Measurements from ENCODE around the gene TRIM7. TPM values are rescaled to one million over a fixed set of nuclear protein-coding genes. Genes with fewer than 3 reads are reported as not detected.

TRIM7 gene
- total and polyA plus RNA-seq, 9 of the 15 experiments (the other 6 are each of a cell fraction or from before 2014, with no cell fraction given), result 2.6 to 14.9 (median 8.9) TPM

DNA sequence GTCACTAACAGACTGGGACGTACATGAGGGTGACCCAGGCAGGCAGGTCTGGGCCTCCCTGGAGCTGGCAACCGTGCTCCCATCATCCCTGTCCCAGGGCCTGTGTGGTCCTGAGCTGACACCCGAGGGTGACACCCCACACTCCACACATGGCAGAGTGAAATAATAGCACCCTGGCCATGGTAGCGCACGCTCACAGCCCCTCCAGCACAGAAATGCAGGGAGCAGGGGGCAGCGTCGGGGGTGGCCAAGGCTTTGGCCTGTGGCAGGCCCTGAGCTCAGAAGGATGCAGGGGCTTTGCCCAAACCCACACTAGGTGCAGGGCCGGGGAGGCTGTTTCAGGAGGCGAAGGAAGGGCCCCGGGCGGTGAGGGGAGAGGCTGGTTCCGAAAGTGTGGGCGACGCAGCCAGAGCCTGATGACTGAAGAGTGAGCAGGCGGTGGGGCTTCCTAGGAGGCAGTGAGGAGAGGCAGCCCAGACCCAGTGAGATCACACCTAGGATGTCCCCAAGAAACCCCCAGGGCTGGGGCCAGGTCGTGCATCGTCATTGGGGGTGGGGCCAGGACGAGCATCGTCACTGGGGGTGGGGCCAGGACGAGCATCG lies 44.7 kb downstream of the TRIM7 start (continued):
- TF ChIP-seq, protein P1, sequence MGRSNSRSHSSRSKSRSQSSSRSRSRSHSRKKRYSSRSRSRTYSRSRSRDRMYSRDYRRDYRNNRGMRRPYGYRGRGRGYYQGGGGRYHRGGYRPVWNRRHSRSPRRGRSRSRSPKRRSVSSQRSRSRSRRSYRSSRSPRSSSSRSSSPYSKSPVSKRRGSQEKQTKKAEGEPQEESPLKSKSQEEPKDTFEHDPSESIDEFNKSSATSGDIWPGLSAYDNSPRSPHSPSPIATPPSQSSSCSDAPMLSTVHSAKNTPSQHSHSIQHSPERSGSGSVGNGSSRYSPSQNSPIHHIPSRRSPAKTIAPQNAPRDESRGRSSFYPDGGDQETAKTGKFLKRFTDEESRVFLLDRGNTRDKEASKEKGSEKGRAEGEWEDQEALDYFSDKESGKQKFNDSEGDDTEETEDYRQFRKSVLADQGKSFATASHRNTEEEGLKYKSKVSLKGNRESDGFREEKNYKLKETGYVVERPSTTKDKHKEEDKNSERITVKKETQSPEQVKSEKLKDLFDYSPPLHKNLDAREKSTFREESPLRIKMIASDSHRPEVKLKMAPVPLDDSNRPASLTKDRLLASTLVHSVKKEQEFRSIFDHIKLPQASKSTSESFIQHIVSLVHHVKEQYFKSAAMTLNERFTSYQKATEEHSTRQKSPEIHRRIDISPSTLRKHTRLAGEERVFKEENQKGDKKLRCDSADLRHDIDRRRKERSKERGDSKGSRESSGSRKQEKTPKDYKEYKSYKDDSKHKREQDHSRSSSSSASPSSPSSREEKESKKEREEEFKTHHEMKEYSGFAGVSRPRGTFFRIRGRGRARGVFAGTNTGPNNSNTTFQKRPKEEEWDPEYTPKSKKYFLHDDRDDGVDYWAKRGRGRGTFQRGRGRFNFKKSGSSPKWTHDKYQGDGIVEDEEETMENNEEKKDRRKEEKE (IDR thresholded peaks at IDR 0.05; ENCODE audit: borderline replicate concordance in 1 of 2, control insufficient read depth in 1 of 2, low read depth in 2 of 2, low read length in 1 of 2), result no peak
- TF ChIP-seq, protein P2, sequence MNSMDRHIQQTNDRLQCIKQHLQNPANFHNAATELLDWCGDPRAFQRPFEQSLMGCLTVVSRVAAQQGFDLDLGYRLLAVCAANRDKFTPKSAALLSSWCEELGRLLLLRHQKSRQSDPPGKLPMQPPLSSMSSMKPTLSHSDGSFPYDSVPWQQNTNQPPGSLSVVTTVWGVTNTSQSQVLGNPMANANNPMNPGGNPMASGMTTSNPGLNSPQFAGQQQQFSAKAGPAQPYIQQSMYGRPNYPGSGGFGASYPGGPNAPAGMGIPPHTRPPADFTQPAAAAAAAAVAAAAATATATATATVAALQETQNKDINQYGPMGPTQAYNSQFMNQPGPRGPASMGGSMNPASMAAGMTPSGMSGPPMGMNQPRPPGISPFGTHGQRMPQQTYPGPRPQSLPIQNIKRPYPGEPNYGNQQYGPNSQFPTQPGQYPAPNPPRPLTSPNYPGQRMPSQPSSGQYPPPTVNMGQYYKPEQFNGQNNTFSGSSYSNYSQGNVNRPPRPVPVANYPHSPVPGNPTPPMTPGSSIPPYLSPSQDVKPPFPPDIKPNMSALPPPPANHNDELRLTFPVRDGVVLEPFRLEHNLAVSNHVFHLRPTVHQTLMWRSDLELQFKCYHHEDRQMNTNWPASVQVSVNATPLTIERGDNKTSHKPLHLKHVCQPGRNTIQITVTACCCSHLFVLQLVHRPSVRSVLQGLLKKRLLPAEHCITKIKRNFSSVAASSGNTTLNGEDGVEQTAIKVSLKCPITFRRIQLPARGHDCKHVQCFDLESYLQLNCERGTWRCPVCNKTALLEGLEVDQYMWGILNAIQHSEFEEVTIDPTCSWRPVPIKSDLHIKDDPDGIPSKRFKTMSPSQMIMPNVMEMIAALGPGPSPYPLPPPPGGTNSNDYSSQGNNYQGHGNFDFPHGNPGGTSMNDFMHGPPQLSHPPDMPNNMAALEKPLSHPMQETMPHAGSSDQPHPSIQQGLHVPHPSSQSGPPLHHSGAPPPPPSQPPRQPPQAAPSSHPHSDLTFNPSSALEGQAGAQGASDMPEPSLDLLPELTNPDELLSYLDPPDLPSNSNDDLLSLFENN (IDR thresholded peaks at IDR 0.05; ENCODE audit: low read depth in 2 of 2, low read length in 2 of 2), result 0 out of 4 replicates have a peak, but pooled peaks of 1 of the 2 experiments have one; percentile 25
- TF ChIP-seq MCM7 (IDR thresholded peaks at IDR 0.05) (no peak), ZNF507 (tag; conservative IDR thresholded peaks at IDR 0.05) (no peak), SMARCA4 (IDR thresholded peaks at IDR 0.05) (0 out of 2 replicates have a peak, but pooled peaks have one; percentile 19), POLR3A (IDR thresholded peaks at IDR 0.05; ENCODE audit: borderline replicate concordance, extremely low read depth, insufficient read depth, insufficient read length) (no peak), ZC3H4 (CRISPR knock-in tag; IDR thresholded peaks at IDR 0.05; ENCODE audit: borderline replicate concordance) (peak; percentile 82; the same call in 1 of the 2 replicates), SIX5 (IDR thresholded peaks at IDR 0.05; ENCODE audit: borderline replicate concordance in 1 of 2, insufficient read depth in 1 of 2, low read depth in 1 of 2, low read length in 2 of 2) (no peak)
- TF ChIP-seq, protein P3, sequence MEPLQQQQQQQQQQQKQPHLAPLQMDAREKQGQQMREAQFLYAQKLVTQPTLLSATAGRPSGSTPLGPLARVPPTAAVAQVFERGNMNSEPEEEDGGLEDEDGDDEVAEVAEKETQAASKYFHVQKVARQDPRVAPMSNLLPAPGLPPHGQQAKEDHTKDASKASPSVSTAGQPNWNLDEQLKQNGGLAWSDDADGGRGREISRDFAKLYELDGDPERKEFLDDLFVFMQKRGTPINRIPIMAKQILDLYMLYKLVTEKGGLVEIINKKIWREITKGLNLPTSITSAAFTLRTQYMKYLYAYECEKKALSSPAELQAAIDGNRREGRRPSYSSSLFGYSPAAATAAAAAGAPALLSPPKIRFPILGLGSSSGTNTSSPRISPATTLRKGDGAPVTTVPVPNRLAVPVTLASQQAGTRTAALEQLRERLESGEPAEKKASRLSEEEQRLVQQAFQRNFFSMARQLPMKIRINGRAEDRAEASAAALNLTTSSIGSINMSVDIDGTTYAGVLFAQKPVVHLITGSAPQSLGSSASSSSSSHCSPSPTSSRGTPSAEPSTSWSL (CRISPR knock-in tag; IDR thresholded peaks at IDR 0.05; ENCODE audit: borderline replicate concordance), result no peak
- TF ChIP-seq, protein P4, sequence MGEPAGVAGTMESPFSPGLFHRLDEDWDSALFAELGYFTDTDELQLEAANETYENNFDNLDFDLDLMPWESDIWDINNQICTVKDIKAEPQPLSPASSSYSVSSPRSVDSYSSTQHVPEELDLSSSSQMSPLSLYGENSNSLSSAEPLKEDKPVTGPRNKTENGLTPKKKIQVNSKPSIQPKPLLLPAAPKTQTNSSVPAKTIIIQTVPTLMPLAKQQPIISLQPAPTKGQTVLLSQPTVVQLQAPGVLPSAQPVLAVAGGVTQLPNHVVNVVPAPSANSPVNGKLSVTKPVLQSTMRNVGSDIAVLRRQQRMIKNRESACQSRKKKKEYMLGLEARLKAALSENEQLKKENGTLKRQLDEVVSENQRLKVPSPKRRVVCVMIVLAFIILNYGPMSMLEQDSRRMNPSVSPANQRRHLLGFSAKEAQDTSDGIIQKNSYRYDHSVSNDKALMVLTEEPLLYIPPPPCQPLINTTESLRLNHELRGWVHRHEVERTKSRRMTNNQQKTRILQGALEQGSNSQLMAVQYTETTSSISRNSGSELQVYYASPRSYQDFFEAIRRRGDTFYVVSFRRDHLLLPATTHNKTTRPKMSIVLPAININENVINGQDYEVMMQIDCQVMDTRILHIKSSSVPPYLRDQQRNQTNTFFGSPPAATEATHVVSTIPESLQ (CRISPR knock-in tag; IDR thresholded peaks at IDR 0.05), result no peak
- TF ChIP-seq, protein P5, sequence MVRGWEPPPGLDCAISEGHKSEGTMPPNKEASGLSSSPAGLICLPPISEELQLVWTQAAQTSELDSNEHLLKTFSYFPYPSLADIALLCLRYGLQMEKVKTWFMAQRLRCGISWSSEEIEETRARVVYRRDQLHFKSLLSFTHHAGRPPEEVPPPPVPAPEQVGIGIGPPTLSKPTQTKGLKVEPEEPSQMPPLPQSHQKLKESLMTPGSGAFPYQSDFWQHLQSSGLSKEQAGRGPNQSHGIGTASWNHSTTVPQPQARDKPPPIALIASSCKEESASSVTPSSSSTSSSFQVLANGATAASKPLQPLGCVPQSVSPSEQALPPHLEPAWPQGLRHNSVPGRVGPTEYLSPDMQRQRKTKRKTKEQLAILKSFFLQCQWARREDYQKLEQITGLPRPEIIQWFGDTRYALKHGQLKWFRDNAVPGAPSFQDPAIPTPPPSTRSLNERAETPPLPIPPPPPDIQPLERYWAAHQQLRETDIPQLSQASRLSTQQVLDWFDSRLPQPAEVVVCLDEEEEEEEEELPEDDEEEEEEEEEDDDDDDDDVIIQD (CRISPR knock-in tag; IDR thresholded peaks at IDR 0.05), result no peak
- TF ChIP-seq, protein P6, sequence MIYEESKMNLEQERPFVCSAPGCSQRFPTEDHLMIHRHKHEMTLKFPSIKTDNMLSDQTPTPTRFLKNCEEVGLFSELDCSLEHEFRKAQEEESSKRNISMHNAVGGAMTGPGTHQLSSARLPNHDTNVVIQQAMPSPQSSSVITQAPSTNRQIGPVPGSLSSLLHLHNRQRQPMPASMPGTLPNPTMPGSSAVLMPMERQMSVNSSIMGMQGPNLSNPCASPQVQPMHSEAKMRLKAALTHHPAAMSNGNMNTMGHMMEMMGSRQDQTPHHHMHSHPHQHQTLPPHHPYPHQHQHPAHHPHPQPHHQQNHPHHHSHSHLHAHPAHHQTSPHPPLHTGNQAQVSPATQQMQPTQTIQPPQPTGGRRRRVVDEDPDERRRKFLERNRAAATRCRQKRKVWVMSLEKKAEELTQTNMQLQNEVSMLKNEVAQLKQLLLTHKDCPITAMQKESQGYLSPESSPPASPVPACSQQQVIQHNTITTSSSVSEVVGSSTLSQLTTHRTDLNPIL (CRISPR knock-in tag; IDR thresholded peaks at IDR 0.05), result 0 out of 2 replicates have a peak, but pooled peaks have one; percentile 46
